ENCODE measurements around the gene YARS1.
"Not testable (repeated sequence)": the region's sequence is repeated elsewhere in the genome, so short reads cannot be mapped to it uniquely, and the experiment has no call there.

The YARS1 gene

DNA sequence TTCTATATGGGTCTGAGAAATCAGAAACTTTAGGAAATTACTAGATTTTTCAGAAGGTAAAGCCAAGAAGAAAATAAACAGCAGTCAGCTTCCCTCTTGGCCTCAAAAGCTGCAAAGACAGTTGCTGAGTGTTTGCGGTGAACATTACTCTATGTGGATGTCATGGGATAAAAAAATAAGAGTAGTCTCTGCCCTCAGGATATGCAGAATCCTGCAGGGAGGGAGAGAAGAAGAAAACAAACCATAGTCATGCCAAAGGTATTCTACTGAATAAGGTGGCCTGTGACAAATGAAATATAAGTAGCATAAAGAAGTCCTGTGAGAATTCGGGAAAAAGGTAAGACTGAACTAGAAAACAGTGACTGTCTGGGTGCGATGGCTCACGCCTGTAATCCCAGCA, 19.0 kb downstream of the YARS1 start:
- Histone ChIP-seq H3K9me3 (ENCODE audit: insufficient read depth, low read depth, low read length) (no peaks in the 10 kb centered on the region), H3K4me1 (ENCODE audit: insufficient read depth, low read length) (no peaks in the 10 kb centered on the region), H3K4me3 (ENCODE audit: low read length) (no peak overlapping the region), H3K27ac (ENCODE audit: low read depth, low read length) (no peak overlapping the region), H3K36me3 (ENCODE audit: insufficient read depth, low read length) (peaks cover 86% of the 10 kb centered on the region), H3K27me3 (ENCODE audit: insufficient read depth, low read length) (no peaks in the 10 kb centered on the region), H3K9ac (ENCODE audit: low read depth, low read length) (no peak overlapping the region)
- WGBS, result 99% methylated on average over 4 of the region's 4 CpGs

DNA sequence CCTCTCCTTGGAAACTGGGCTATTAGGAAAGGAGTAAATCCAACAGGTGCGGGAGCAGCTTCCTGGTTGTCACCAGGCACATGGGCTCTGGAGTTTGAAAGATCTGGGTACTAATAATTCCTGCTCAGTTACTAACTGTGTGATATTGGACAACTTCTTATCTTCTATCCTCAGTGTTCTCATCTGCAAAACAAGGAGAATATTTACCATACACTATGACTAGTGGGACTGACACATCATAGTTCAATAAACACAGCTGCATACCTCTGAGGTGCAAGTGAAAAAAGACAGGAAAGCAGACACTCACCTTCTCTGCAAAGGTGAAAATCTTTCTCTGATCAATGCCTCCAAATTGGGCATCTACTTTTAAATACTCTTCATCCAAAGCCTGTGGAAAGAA, 19.7 kb downstream of the YARS1 start:
- peaks cover 87% of the 10 kb centered on the region for H3K36me3 ChIP-seq (ENCODE audit: insufficient read depth, low read length)
- no peak overlapping the region for H3K27ac ChIP-seq (ENCODE audit: low read depth, low read length)
- WGBS, result 95% methylated on average over 1 of the region's 1 CpG
- H3K9ac ChIP-seq (ENCODE audit: low read depth, low read length), result no peak overlapping the region
- H3K4me1 ChIP-seq (ENCODE audit: insufficient read depth, low read length), result no peaks in the 10 kb centered on the region
- H3K4me3 ChIP-seq (ENCODE audit: low read length), result no peak overlapping the region
- no peaks in the 10 kb centered on the region for H3K9me3 ChIP-seq (ENCODE audit: insufficient read depth, low read depth, low read length)
- no peaks in the 10 kb centered on the region for H3K27me3 ChIP-seq (ENCODE audit: insufficient read depth, low read length)

DNA sequence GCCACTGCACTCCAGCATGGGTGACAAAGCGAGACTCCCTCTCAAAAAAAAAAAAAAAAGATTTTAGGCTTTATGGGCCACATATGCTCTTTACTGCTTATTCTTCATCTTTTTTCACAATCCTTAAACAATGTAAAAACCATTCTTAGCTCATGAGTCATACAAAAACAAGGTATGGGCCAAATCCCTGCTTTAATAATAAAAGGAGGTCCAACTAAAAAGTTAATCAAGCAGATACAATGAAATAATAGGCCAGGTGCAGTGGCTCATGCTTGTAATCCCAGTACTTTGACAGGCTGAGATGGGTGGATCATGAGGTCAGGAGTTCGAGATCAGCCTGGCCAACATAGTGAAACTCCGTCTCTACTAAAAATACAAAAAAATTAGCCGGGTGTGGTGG, 21.4 kb downstream of the YARS1 start:
- not testable (repeated sequence) for H3K27ac ChIP-seq (ENCODE audit: low read depth, low read length); H3K9me3 ChIP-seq (ENCODE audit: insufficient read depth, low read depth, low read length); H3K4me1 ChIP-seq (ENCODE audit: insufficient read depth, low read length); H3K9ac ChIP-seq (ENCODE audit: low read depth, low read length); H3K4me3 ChIP-seq (ENCODE audit: low read length); H3K27me3 ChIP-seq (ENCODE audit: insufficient read depth, low read length)
- peaks cover 90% of the 10 kb centered on the region for H3K36me3 ChIP-seq (ENCODE audit: insufficient read depth, low read length)
- WGBS, result 96% methylated on average over 4 of the region's 4 CpGs

DNA sequence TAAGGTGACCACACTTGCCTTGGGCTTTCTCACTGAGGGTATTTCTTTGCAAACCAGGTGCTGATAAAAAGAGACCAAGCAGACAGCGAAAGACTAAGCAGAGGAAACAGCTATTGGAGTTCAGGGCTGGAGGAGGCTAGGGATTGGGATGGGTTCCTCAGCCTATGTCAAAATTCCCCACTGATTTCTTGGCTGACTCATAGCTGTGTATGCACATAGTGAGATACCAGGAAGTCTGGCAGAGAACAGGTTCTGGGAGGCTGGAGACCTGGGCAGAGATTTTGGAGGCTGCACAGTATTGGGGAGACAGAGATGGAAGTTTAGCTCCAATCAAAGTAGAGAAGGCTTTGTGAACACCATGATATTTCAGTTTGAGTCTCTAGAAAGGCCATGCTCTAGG, 25.3 kb downstream of the YARS1 start:
- 93% methylated on average over 1 of the region's 1 CpG for WGBS
- Histone ChIP-seq H3K27ac (ENCODE audit: low read depth, low read length) (no peak overlapping the region), H3K9ac (ENCODE audit: low read depth, low read length) (no peak overlapping the region), H3K36me3 (ENCODE audit: insufficient read depth, low read length) (peaks cover 83% of the 10 kb centered on the region), H3K4me1 (ENCODE audit: insufficient read depth, low read length) (no peaks in the 10 kb centered on the region), H3K4me3 (ENCODE audit: low read length) (no peak overlapping the region), H3K27me3 (ENCODE audit: insufficient read depth, low read length) (no peaks in the 10 kb centered on the region), H3K9me3 (ENCODE audit: insufficient read depth, low read depth, low read length) (no peaks in the 10 kb centered on the region)

DNA sequence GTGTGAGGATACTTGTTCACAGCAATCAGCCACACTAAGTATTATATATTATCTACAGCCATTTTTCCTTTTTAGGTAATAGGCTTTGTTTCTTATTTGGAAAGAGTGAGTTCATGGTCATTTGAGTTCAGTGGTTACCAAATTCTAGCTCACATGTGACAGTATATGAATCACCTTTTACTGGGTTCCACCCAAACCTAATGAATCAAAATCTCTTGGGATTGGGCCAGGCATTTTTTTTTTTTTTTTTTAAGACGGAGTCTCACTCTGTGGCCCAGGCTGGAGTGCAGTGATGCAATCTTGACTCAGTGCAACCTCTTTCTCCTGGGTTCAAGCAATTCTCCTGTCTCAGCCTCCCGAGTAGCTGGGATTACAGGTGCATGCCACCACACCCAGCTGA, 27.8 kb downstream of the YARS1 start:
- H3K4me1 ChIP-seq (ENCODE audit: insufficient read depth, low read length); H3K27ac ChIP-seq (ENCODE audit: low read depth, low read length); H3K9ac ChIP-seq (ENCODE audit: low read depth, low read length); H3K4me3 ChIP-seq (ENCODE audit: low read length); H3K9me3 ChIP-seq (ENCODE audit: insufficient read depth, low read depth, low read length); H3K27me3 ChIP-seq (ENCODE audit: insufficient read depth, low read length): not testable (repeated sequence)
- H3K36me3 ChIP-seq (ENCODE audit: insufficient read depth, low read length), result peaks cover 87% of the 10 kb centered on the region
- 90% methylated on average over 2 of the region's 2 CpGs for WGBS

DNA sequence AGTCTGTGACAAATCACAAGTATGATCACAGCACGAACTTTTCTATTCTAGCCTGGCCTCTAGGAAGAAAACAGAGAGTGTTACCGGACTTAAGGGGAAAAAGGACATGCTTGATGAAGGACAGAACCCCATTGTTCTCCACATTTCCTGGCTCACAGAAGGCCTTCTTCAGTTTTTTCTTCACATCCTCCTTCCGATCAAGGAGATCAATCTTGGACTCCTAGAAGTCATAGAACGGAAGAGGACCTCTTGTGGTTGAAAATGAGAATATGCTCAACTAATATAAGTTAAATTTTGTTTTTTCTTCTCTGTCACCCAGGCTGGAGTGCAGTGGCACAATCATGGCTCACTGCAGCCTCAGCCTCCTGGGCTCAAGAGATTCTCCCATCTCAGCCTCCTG, 30.3 kb downstream of the YARS1 start:
- WGBS, result 97% methylated on average over 3 of the region's 4 CpGs
- H3K36me3 ChIP-seq (ENCODE audit: insufficient read depth, low read length), result peaks cover 90% of the 10 kb centered on the region

DNA sequence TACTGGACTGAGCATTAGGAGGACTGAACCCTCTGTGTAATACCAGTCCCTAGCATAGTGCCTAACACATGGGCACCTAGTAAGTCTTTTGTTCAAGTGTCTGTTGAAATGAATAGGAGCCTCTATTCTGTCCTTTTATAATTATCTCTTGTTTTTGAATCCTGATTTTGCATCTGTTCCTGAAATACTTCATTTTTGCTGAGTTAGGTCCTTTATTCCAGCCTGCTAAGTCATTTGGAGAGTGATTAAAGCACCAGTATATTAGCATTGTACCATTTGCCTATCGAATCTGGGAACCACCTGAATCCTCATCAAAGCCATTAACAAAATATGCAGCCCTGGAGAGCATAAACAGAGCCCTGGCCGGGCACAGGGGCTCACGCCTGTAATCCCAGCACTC, 32.3 kb downstream of the YARS1 start:
- H3K4me1 ChIP-seq (ENCODE audit: insufficient read depth, low read length), result no peaks in the 10 kb centered on the region
- peaks cover 96% of the 10 kb centered on the region for H3K36me3 ChIP-seq (ENCODE audit: insufficient read depth, low read length)
- 96% methylated on average over 3 of the region's 3 CpGs for WGBS
- H3K9me3 ChIP-seq (ENCODE audit: insufficient read depth, low read depth, low read length), result no peaks in the 10 kb centered on the region
- no peak overlapping the region for H3K4me3 ChIP-seq (ENCODE audit: low read length)
- H3K9ac ChIP-seq (ENCODE audit: low read depth, low read length), result no peak overlapping the region
- no peaks in the 10 kb centered on the region for H3K27me3 ChIP-seq (ENCODE audit: insufficient read depth, low read length)
- H3K27ac ChIP-seq (ENCODE audit: low read depth, low read length), result no peak overlapping the region

More for the DNA sequence above, 30.3 kb downstream of the YARS1 start:
- Histone ChIP-seq H3K4me3 (ENCODE audit: low read length) (no peak overlapping the region), H3K4me1 (ENCODE audit: insufficient read depth, low read length) (no peaks in the 10 kb centered on the region), H3K9ac (ENCODE audit: low read depth, low read length) (no peak overlapping the region), H3K9me3 (ENCODE audit: insufficient read depth, low read depth, low read length) (no peaks in the 10 kb centered on the region), H3K27me3 (ENCODE audit: insufficient read depth, low read length) (no peaks in the 10 kb centered on the region), H3K27ac (ENCODE audit: low read depth, low read length) (no peak overlapping the region)

DNA sequence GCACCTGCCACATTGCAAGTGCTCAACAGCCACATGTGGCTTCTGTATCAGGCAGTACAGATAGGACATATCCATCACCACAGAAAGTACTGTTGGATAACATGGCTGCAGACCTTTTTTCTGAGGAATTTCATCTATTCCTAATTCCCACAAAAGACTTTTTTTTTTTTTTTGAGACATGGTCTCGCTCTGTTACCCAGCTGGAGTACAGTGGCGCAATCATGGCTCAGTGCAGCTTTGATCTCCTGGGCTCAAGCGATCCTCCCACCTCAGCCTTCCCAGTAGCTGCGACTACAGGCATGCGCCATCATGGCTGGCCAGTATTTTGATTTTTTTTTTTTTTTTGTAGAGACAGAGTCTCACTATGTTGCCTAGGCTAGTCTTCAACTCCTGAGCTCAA, 33.3 kb downstream of the YARS1 start:
- H3K4me1 ChIP-seq (ENCODE audit: insufficient read depth, low read length), result no peaks in the 10 kb centered on the region
- H3K9ac ChIP-seq (ENCODE audit: low read depth, low read length), result no peak overlapping the region
- H3K27ac ChIP-seq (ENCODE audit: low read depth, low read length), result no peak overlapping the region
- H3K9me3 ChIP-seq (ENCODE audit: insufficient read depth, low read depth, low read length), result no peaks in the 10 kb centered on the region
- no peak overlapping the region for H3K4me3 ChIP-seq (ENCODE audit: low read length)
- no peaks in the 10 kb centered on the region for H3K27me3 ChIP-seq (ENCODE audit: insufficient read depth, low read length)
- WGBS, result 98% methylated on average over 5 of the region's 5 CpGs
- peaks cover 99% of the 10 kb centered on the region for H3K36me3 ChIP-seq (ENCODE audit: insufficient read depth, low read length)

DNA sequence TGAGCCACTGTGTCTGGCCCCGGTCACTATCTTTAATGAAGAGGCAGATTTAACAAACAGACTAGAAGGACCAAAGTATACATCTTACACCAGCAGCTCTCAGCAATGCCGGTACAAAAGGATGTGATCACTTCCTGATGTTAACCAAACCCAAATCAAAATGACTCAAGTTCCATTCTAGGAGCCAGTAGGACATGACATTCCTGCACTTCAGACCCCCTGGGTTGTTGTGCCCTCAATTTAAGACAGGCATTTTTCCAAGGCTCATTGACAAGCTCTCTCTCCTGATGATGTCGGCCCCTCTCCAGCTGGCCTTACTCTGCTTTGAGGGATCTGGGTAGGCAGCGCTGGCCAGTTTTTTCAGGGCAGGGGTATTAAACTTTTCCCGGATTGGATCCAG, 35.1 kb downstream of the YARS1 start:
- H3K9me3 ChIP-seq (ENCODE audit: insufficient read depth, low read depth, low read length), result no peaks in the 10 kb centered on the region
- H3K4me3 ChIP-seq (ENCODE audit: low read length), result no peak overlapping the region
- peaks cover 95% of the 10 kb centered on the region for H3K36me3 ChIP-seq (ENCODE audit: insufficient read depth, low read length)
- H3K4me1 ChIP-seq (ENCODE audit: insufficient read depth, low read length), result no peaks in the 10 kb centered on the region
- 95% methylated on average over 5 of the region's 5 CpGs for WGBS
- H3K27me3 ChIP-seq (ENCODE audit: insufficient read depth, low read length), result no peaks in the 10 kb centered on the region
- no peak overlapping the region for H3K9ac ChIP-seq (ENCODE audit: low read depth, low read length)
- no peak overlapping the region for H3K27ac ChIP-seq (ENCODE audit: low read depth, low read length)

DNA sequence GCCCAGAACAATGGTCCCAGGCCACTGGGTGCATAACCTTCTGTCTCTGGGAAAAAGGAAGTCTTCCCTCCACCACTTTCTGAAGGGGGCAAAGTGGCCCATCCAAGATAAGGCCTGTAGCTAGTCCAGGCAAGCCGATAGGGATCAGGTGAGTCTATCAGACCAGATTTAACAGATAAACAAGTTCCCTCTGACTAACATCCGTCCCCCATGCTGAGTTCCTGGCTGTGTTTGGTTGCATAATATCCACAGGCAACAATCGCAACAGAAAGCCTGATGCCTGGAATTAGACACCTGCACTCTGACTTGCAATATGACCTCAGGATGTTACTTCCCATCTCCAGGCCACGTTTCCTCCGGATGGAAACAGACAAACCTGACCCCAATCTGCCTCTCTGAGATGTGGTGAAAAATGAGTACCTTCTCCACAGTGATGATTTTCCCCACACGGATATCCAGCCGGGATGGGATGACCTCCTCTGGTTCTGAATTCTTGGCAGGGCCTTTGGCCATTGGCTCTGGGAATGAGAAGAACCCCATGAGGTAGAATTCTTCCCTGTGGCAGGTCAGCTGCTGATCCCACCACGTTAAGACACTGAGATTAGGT, 36.4 kb downstream of the YARS1 start:
- no peak overlapping the region for H3K4me3 ChIP-seq (ENCODE audit: low read length)
- 93% methylated on average over 8 of the region's 8 CpGs for WGBS
- peaks cover 93% of the 10 kb centered on the region for H3K36me3 ChIP-seq (ENCODE audit: insufficient read depth, low read length)
- H3K9ac ChIP-seq (ENCODE audit: low read depth, low read length), result no peak overlapping the region
- no peaks in the 10 kb centered on the region for H3K27me3 ChIP-seq (ENCODE audit: insufficient read depth, low read length)
- no peaks in the 10 kb centered on the region for H3K9me3 ChIP-seq (ENCODE audit: insufficient read depth, low read depth, low read length)
- H3K4me1 ChIP-seq (ENCODE audit: insufficient read depth, low read length), result no peaks in the 10 kb centered on the region
- no peak overlapping the region for H3K27ac ChIP-seq (ENCODE audit: low read depth, low read length)

DNA sequence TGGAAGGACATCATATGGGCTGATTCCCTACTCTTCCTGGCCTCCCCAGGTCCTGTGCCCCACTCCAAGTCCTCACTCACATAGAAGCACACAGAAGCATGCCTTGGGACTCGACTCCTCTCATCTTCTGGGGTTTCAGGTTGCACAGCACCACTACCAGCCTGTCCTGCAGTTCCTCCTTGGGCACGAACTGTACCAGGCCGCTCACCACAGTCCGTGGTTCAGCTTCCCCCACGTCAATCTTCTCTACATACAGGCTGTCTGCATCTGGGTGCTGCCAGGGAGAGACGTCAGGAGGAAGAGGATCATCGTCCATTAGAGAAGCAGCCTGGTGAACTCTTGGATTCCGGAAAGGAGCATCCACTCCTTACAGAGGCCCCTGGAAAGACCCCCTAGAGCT, 37.2 kb downstream of the YARS1 start:
- Histone ChIP-seq H3K9ac (ENCODE audit: low read depth, low read length) (no peak overlapping the region), H3K4me1 (ENCODE audit: insufficient read depth, low read length) (0 out of 2 replicates have a peak, but pooled peaks cover 3% of the 10 kb centered on the region), H3K36me3 (ENCODE audit: insufficient read depth, low read length) (peaks cover 94% of the 10 kb centered on the region), H3K9me3 (ENCODE audit: insufficient read depth, low read depth, low read length) (no peaks in the 10 kb centered on the region), H3K27me3 (ENCODE audit: insufficient read depth, low read length) (no peaks in the 10 kb centered on the region), H3K4me3 (ENCODE audit: low read length) (no peak overlapping the region), H3K27ac (ENCODE audit: low read depth, low read length) (no peak overlapping the region)
- WGBS, result 94% methylated on average over 8 of the region's 8 CpGs

DNA sequence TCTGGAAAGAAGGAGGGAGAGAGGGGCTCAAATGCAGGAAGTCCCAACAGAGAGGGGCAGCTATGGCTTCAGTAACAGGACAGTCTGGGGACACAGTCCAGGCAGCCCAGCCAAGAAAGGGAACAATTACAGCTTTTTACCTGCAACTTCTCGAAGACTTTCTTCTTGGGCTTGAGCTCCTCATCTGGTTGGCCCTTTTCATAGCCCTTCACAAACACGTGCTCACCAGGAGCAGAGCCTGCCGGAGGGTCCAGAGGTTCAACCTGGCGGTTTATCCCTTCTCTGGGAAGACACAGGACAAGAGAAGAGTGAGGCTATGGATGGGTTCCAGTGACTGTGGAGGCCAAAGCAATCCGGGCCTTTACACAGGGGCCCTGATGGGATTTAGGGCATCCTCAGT, 37.9 kb downstream of the YARS1 start:
- Histone ChIP-seq H3K9me3 (ENCODE audit: insufficient read depth, low read depth, low read length) (no peaks in the 10 kb centered on the region), H3K9ac (ENCODE audit: low read depth, low read length) (no peak overlapping the region), H3K4me1 (ENCODE audit: insufficient read depth, low read length) (0 out of 2 replicates have a peak, but pooled peaks cover 5% of the 10 kb centered on the region), H3K36me3 (ENCODE audit: insufficient read depth, low read length) (peaks cover 93% of the 10 kb centered on the region), H3K27me3 (ENCODE audit: insufficient read depth, low read length) (no peaks in the 10 kb centered on the region), H3K4me3 (ENCODE audit: low read length) (no peak overlapping the region), H3K27ac (ENCODE audit: low read depth, low read length) (no peak overlapping the region)
- 97% methylated on average over 5 of the region's 5 CpGs for WGBS

All from HUES64 (cell line).